H1 (cell line): ENCODE results near the gene MKI67. TPM values are rescaled to one million over a fixed set of nuclear protein-coding genes. Genes with fewer than 3 reads are reported as not detected.

Source experiments
- CTCF ChIA-PET: fragments of 300-600 bp; sonication (Branson Sonifier 250); formaldehyde crosslinking; loops from one replicate; lab custom pipeline; 2021; ENCODE audit not compliant: partially characterized antibody; lab: Charles Lee
- POLR2A ChIA-PET: fragments of 300-600 bp; sonication (Branson Sonifier 250); formaldehyde crosslinking; loops from one replicate; lab custom pipeline; 2021; ENCODE audit warnings: inconsistent platforms; ENCODE audit not compliant: partially characterized antibody; lab: Charles Lee
- DNase-seq, 2 experiments: peaks; one replicate each; pipeline versions ENCODE4 v3.0.0 to v3.0.0-alpha.2; 2010 to 2022; ENCODE audit warnings: low spot score in 2 of 2, low read depth in 1 of 2, mixed read lengths in 1 of 2
- FAIRE-seq: peaks from 2 replicates; lab custom pipeline; 2011; peaks lifted over from hg19 to GRCh38; lab: Jason Lieb, UNC
- H2AFZ ChIP-seq: 2 replicates; pipeline ENCODE4 v1.8.1; 2012; ENCODE audit warnings: low read length, inconsistent platforms
- H2AK5ac ChIP-seq: 2 replicates; pipeline ENCODE4 v1.6.1; 2013; ENCODE audit warnings: low read depth, low read length
- H2BK120ac ChIP-seq: replicated peaks from 2 replicates; pipeline ENCODE3; 2013; ENCODE audit warnings: low read depth, low read length, inconsistent platforms
- H2BK12ac ChIP-seq: 2 replicates; pipeline ENCODE4 v1.6.1; 2013; ENCODE audit warnings: low read depth, low read length
- H2BK15ac ChIP-seq: 2 replicates; pipeline ENCODE4 v1.6.1; 2013; ENCODE audit warnings: low read length
- H2BK20ac ChIP-seq: 2 replicates; pipeline ENCODE4 v1.6.1; 2013; ENCODE audit warnings: low read length
- H2BK5ac ChIP-seq: 2 replicates; pipeline ENCODE4 v1.6.1; 2013; ENCODE audit warnings: low read depth, low read length
- H3K14ac ChIP-seq: 2 replicates; pipeline ENCODE4 v1.6.1; 2013; ENCODE audit warnings: inconsistent platforms; ENCODE audit not compliant: insufficient read length
- H3K18ac ChIP-seq: 2 replicates; pipeline ENCODE4 v1.6.1; 2013; ENCODE audit warnings: low read length; ENCODE audit errors: extremely low read depth
- H3K23ac ChIP-seq: 2 replicates; pipeline ENCODE4 v1.6.1; 2013; ENCODE audit warnings: inconsistent platforms; ENCODE audit not compliant: insufficient read length
- H3K23me2 ChIP-seq: 2 replicates; pipeline ENCODE4 v1.6.1; 2013; ENCODE audit warnings: low read depth, low read length
- H3K27ac ChIP-seq: 2 replicates; pipeline ENCODE4 v1.6.1; 2011; ENCODE audit warnings: low read depth, low read length, inconsistent platforms
- H3K27me3 ChIP-seq, 4 experiments: replicated peaks in 1 of 4; 1 replicate in 1 of 4; 2 replicates in 3 of 4; pipeline versions ENCODE4 v1.6.1 to v1.8.1; 2011 to 2013; ENCODE audit warnings: low read length in 3 of 4, mild to moderate bottlenecking in 3 of 4, inconsistent platforms in 2 of 4, mixed read lengths in 2 of 4, moderate library complexity in 1 of 4; ENCODE audit not compliant: control insufficient read depth in 3 of 4, insufficient read depth in 3 of 4; ENCODE audit errors: extremely low read depth in 1 of 4
- H3K36me3 ChIP-seq, 4 experiments: 2 replicates each; pipeline versions ENCODE4 v1.6.1 to v1.8.1; 2011 to 2013; ENCODE audit warnings: mild to moderate bottlenecking in 4 of 4, low read length in 3 of 4, moderate library complexity in 2 of 4, control low read depth in 1 of 4, inconsistent platforms in 1 of 4; ENCODE audit not compliant: insufficient read depth in 4 of 4, control insufficient read depth in 2 of 4
- H3K4ac ChIP-seq: replicated peaks from 2 replicates; pipeline ENCODE3; 2013; ENCODE audit warnings: low read length, low read depth, mixed read lengths, inconsistent platforms; ENCODE audit not compliant: insufficient read length
- H3K4me1 ChIP-seq, 4 experiments: replicated peaks in 1 of 4; 1 replicate in 1 of 4; 2 replicates in 3 of 4; pipeline versions ENCODE4 v1.6.1 to v1.8.1; 2011 to 2013; ENCODE audit warnings: low read length in 3 of 4, inconsistent platforms in 2 of 4, mixed read lengths in 1 of 4; ENCODE audit not compliant: insufficient read depth in 4 of 4, control insufficient read depth in 3 of 4
- H3K4me2 ChIP-seq, 2 experiments: 2 replicates each; pipeline versions ENCODE4 v1.6.1 to v1.8.1; 2011 to 2013; ENCODE audit warnings: low read depth in 2 of 2, low read length in 2 of 2, control low read depth in 1 of 2, inconsistent platforms in 1 of 2, mild to moderate bottlenecking in 1 of 2; ENCODE audit not compliant: insufficient read depth in 1 of 2
- H3K4me3 ChIP-seq, 4 experiments: fragments of 200-600, 300-600 bp in 1 of 4; sonication (generic), shearing (Covaris generic), sonication (Bioruptor Twin) in 1 of 4; 2 replicates each; pipeline versions ENCODE4 v1.5.1 to v1.8.1; 2011 to 2016; ENCODE audit warnings: low read length in 4 of 4, low read depth in 3 of 4, control low read depth in 2 of 4, inconsistent platforms in 2 of 4, mild to moderate bottlenecking in 2 of 4, mixed read lengths in 1 of 4, moderate library complexity in 1 of 4; ENCODE audit not compliant: insufficient read depth in 2 of 4; ENCODE audit errors: extremely low read depth in 1 of 4
- H3K56ac ChIP-seq: replicated peaks from 2 replicates; pipeline ENCODE3; 2013; ENCODE audit warnings: low read depth, mild to moderate bottlenecking, mixed read lengths, low read length, inconsistent platforms; ENCODE audit not compliant: insufficient read length
- H3K79me1 ChIP-seq: 2 replicates; pipeline ENCODE4 v1.6.1; 2013; ENCODE audit warnings: low read depth, low read length, control low read depth
- H3K79me2 ChIP-seq, 2 experiments: 2 replicates each; pipeline versions ENCODE4 v1.6.1 to v1.8.1; 2012 to 2013; ENCODE audit warnings: low read length in 2 of 2, mild to moderate bottlenecking in 2 of 2, inconsistent platforms in 1 of 2; ENCODE audit not compliant: insufficient read depth in 2 of 2, control insufficient read depth in 1 of 2
- H3K9ac ChIP-seq, 4 experiments: replicated peaks in 1 of 4; 1 replicate in 1 of 4; 2 replicates in 3 of 4; pipeline versions ENCODE4 v1.6.1 to v1.8.1; 2011 to 2013; ENCODE audit warnings: low read depth in 3 of 4, low read length in 3 of 4, control low read depth in 2 of 4, mild to moderate bottlenecking in 2 of 4, moderate library complexity in 2 of 4, inconsistent platforms in 1 of 4; ENCODE audit errors: extremely low read depth in 1 of 4
- H3K9me3 ChIP-seq, 2 experiments: 2 replicates each; pipeline versions ENCODE4 v1.6.1 to v1.8.1; 2012 to 2013; ENCODE audit warnings: mild to moderate bottlenecking in 2 of 2, moderate library complexity in 2 of 2, control low read depth in 1 of 2, inconsistent platforms in 1 of 2, low read depth in 1 of 2, low read length in 1 of 2, mixed read lengths in 1 of 2; ENCODE audit not compliant: insufficient read depth in 2 of 2
- H4K20me1 ChIP-seq, 2 experiments: replicated peaks in 1 of 2; 2 replicates each; pipeline versions ENCODE3 to v1.8.1; 2011 to 2013; ENCODE audit warnings: inconsistent platforms in 2 of 2, low read length in 2 of 2, mild to moderate bottlenecking in 1 of 2; ENCODE audit not compliant: insufficient read depth in 2 of 2, control insufficient read depth in 1 of 2
- H4K5ac ChIP-seq: 2 replicates; pipeline ENCODE4 v1.6.1; 2013; ENCODE audit warnings: low read length, low read depth, mixed read lengths, inconsistent platforms; ENCODE audit not compliant: insufficient read length
- H4K8ac ChIP-seq: 2 replicates; pipeline ENCODE4 v1.8.0; 2013; ENCODE audit warnings: mild to moderate bottlenecking, moderate library complexity, low read length, inconsistent platforms; ENCODE audit not compliant: insufficient read depth; ENCODE audit errors: extremely low read depth
- H4K91ac ChIP-seq: replicated peaks from 2 replicates; pipeline ENCODE3; 2013; ENCODE audit warnings: low read length, mixed read lengths, inconsistent platforms; ENCODE audit not compliant: insufficient read length
- POLR2A ChIP-seq, 2 experiments: IDR thresholded peaks; 1 replicate in 1 of 2; 2 replicates in 1 of 2; pipeline ENCODE4 v1.6.1; 2011; ENCODE audit warnings: low read depth in 2 of 2, low read length in 2 of 2, mild to moderate bottlenecking in 2 of 2; ENCODE audit errors: control extremely low read depth in 1 of 2
- TCF12 ChIP-seq: IDR thresholded peaks from 2 replicates; pipeline ENCODE4 v1.6.1; 2011; ENCODE audit warnings: low read depth, mild to moderate bottlenecking, low read length
- WGBS, 2 experiments: shearing (Covaris generic) in 1 of 2; methylation state at CpG; one replicate each; pipeline versions ENCODE4 v1.1.6 to v1.1.7; 2013 to 2015; ENCODE audit warnings: low lambda C conversion rate in 2 of 2, mixed read lengths in 2 of 2, inconsistent platforms in 1 of 2, low coverage in 1 of 2, missing lambda C conversion rate in 1 of 2; ENCODE audit not compliant: insufficient replicate concordance in 2 of 2, insufficient coverage in 1 of 2, insufficient read length in 1 of 2; ENCODE audit errors: extremely low coverage in 1 of 2, missing lambda C conversion rate in 1 of 2; 5-methylcytosine and 5-hydroxymethylcytosine counted together
- polyA plus RNA-seq, 7 experiments: library from polyadenylated mRNA; depleted of rRNA in 3 of 7; stranded (reverse) in 5 of 7; unstranded in 2 of 7; fragments of >200 nt in 5 of 7; fragments of 200-250 nt in 2 of 7; gene quantifications; 1 replicate in 5 of 7; 2 replicates in 1 of 7; 4 replicates in 1 of 7; pipeline versions ENCODE4 v1.2.1 to v1.2.3, GENCODE V29; 2011 to 2013; ENCODE audit warnings: missing spikeins in 2 of 7, mixed read lengths in 2 of 7
- total RNA-seq: library from RNA; stranded (reverse); fragmentation: NEBNext Ultra II Directional; extraction: Animal tissue kit (Norgen Biotek cat#: 25700); gene quantifications from 2 replicates; pipeline ENCODE4 v1.2.1, GENCODE V29; 2021

Gene MKI67
- total and polyA plus RNA-seq, 2 of the 8 experiments (the other 6 are each of a cell fraction or from before 2014, with no cell fraction given) = 15.8 to 85.1 TPM

DNA sequence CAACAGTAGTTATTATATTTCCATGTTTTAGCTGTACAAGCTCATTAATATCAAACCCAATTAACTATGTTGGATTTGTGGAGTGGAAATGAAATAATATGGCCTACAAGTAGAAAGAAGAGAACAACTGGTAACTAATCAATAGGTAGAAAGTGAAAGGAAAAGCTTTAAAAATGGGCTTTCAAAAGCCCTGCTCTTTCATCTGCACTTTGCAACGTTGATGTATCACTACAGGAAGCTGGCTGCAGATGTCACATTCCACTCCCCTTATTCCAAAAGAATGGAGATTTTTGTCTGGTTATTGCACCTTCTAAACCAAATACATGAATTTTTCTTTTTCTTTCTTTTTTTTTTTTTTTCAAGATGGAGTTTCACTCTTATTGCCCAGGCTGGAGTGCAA is 11.7 kb upstream of the MKI67 start:
- Histone ChIP-seq H3K23me2 (no peaks in the 10 kb centered on the region), H3K14ac (no peak overlapping the region), H3K36me3 (no peaks in the 10 kb centered on the region), H4K20me1 (no peaks in the 10 kb centered on the region), H4K91ac (no peak overlapping the region), H3K79me1 (no peaks in the 10 kb centered on the region), H3K18ac (no peak overlapping the region), H3K9ac (no peak overlapping the region), H4K8ac (no peak overlapping the region), H2BK15ac (no peak overlapping the region), H2BK12ac (no peak overlapping the region), H3K23ac (no peak overlapping the region), H3K27ac (no peak overlapping the region), H4K5ac (no peak overlapping the region), H3K27me3 (no peaks in the 10 kb centered on the region), H3K4me1 (no peaks in the 10 kb centered on the region), H2BK5ac (no peak overlapping the region), H3K4me3 (no peak overlapping the region), H3K9me3 (no peaks in the 10 kb centered on the region), H3K4me2 (no peak overlapping the region), H3K56ac (no peak overlapping the region), H2AK5ac (no peak overlapping the region), H2BK20ac (no peak overlapping the region), H3K79me2 (no peaks in the 10 kb centered on the region), H2BK120ac (no peak overlapping the region), H2AFZ (no peak overlapping the region), H3K4ac (no peak overlapping the region)
- WGBS, 2 experiments = 90% methylated on average over 1 of the region's 1 CpG; no CpG with 5 or more reads in 1 of the 2 experiments
- DNase-seq (no peak), FAIRE-seq (no peak)
- CTCF ChIA-PET = interaction anchor here (1.0 to 3.0 kb wide), 4 partner anchors 11 to 267 kb away, joined by 3 to 13 read pairs (median 4); no protein-coding TSS in a partner anchor
- POLR2A ChIA-PET = no interaction called here
- TF ChIP-seq POLR2A (IDR thresholded peaks at IDR 0.05; ENCODE audit: control extremely low read depth in 1 of 2, low read depth in 2 of 2, low read length in 2 of 2) (no peak), TCF12 (no peak)
